Activated CD4-positive, alpha-beta T cell treated with anti-CD3 and anti-CD28 coated beads for 1 hour (primary cell): ENCODE results near the gene DIAPH2.

Experiments
- DNase-seq: peaks from one replicate; pipeline ENCODE4 v3.0.0-alpha.2; 2020

Gene DIAPH2

DNA sequence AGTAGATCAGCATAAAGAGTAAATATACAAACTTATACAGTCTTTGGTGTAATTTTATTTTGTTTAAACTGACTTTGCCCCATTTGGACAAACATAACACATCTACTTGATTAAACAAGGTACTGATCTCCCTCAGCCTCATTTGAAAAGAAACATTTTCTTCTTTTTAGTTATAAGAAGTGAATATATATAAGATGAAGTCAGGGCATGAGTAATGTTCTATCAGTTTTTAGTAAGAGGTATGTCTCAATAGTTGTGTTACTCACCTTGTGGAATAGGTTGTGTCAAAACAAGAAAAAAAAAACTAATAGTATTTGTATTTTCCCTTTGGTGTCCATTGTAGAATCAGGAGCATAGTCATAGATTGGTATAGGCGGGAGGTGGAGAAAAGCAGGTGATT lies 526.4 kb downstream of the DIAPH2 start:
- no peak for DNase-seq

DNA sequence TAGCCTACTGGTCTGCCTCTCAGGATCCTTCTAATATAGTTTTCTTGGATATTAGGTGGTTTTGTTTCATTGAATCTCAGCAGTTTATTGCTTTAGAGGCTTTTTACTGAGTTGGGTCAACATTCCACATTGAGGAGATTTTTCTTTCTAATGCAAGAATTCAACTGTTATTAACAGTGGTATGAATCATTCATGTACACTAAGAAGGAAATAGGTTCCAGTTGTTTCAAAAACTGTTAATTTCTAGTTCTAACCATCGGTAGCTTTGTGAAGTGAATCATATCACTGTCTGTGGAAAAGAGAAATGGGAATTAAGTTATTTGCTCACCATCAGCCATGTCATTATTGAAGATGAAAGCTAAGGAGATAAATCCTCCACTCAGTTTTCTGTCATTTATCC lies 530.5 kb downstream of the DIAPH2 start:
- no peak for DNase-seq

DNA sequence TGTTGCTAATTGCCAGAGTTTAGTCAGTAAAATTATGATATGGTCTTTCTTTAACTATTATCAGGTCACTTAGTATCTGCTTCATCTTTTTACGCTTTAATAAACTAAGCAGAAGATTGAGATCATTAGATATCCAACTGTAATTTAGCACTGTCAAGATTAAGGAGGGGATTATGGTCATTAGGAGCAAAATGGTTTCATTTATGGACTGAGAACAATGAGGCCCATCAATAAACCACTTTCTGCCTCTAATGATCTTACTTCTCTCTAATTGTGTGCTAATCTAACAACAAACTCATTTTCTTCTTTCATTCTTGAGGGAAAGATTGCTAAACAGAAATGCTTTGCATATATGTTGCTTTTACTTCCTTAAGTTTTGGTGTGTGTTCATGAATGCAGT lies 539.5 kb downstream of the DIAPH2 start:
- DNase-seq, result no peak

- no peak for DNase-seq
Measured at GRCh38 chrX:97229318-97229717, 544.7 kb downstream of the DIAPH2 start.

DNA sequence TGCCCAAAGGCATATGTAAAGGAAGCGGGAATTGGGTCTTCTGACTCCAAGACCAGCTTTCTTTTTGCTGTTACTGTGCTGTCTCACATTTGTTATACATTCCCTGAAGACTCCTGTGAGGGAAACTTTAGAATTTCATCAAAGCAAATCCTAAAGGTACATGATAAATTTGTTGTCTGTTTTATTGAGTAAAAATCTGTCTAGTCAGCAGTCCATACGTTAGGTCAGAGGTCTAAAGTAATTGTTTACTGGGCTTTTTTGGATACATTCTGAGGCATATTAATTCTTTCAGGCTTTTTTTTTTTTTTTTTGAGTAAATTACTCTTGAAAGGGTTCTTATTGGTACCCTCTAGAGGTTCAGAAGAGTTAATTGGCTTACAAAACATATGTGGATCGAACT lies 546.3 kb downstream of the DIAPH2 start:
- DNase-seq, result no peak

DNA sequence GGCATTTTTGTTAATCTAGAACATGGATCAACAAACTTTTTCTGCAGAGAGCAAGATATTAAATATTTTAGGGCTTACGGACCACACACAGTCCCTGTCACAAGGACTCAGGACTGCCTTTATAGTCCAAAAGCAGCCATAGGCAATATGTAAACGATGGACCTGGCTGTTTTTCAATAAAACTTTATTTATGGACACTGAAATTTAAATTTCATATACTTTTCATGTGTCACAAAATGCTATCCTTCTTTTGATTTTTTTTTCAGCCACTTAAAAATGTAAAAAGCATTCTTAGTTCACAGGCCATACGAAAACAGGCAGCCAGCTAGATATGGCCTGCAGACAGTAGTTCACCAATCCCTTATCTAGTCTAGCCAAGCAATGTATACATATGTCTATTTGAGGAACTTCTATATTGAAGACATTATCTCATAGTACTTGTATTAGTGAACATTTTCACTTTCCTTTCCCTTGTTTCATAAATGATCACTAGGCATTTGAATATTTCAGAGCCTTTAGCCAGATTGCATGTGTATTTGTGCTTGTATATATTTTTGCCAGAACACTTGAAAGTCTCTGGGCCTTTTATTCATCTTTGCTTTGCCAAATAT lies 549.9 kb downstream of the DIAPH2 start:
- DNase-seq, result no peak

GRCh38 chrX:97238632-97239031 lies 554.0 kb downstream of the DIAPH2 start:
- no peak for DNase-seq

GRCh38 chrX:97252111-97252510 lies 567.5 kb downstream of the DIAPH2 start:
- no peak for DNase-seq

DNA sequence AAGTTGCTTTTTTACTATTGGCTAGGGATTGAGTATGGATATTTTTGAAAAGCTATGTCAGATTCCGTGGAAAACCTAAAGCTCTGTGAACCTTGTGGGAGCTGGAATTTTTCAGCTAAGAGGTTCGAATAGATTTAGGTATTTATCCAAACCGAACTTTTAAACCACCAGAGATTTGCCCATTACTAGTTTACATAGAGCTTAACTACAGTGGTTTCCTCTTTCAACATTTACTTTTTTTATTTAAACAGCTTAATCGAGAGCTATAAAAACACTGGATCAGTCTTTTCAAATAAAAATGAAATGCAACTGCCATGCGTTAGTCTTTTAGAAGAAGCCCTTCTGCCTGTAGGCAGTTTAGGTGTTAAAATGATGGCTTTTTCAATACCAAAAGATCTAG lies 576.0 kb downstream of the DIAPH2 start:
- DNase-seq, result no peak

GRCh38 chrX:97266406-97267121 lies 581.9 kb downstream of the DIAPH2 start:
- DNase-seq, result no peak

- DNase-seq, result no peak
Measured at GRCh38 chrX:97267396-97268181, 582.9 kb downstream of the DIAPH2 start.

- no peak for DNase-seq
Measured at GRCh38 chrX:97268182-97268680, 583.6 kb downstream of the DIAPH2 start.

- DNase-seq, result no peak
Measured at GRCh38 chrX:97284531-97284930, 599.9 kb downstream of the DIAPH2 start.

DNA sequence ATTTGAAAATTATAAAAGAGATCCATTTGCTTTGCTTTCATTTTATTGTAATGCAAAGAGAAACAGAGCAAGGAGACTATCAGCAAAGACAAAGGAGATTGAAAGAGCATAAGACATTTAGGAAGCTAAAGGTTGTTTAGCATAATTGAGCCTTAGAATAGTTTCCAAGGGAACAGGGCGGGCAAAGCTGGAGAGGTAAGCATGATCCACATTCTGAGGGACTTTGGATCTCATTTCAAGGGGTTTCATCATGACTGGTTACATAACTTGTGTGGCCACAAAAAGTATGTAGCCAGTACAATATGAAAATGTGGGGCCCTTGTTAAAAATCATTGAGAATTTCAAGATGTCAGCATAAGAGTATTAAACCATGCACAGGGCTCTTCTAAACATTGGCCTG lies 605.6 kb downstream of the DIAPH2 start:
- DNase-seq, result no peak

GRCh38 chrX:97294041-97294440 lies 609.4 kb downstream of the DIAPH2 start:
- DNase-seq, result no peak

- DNase-seq, result no peak
Measured at GRCh38 chrX:97295954-97296353, 611.3 kb downstream of the DIAPH2 start.

DNA sequence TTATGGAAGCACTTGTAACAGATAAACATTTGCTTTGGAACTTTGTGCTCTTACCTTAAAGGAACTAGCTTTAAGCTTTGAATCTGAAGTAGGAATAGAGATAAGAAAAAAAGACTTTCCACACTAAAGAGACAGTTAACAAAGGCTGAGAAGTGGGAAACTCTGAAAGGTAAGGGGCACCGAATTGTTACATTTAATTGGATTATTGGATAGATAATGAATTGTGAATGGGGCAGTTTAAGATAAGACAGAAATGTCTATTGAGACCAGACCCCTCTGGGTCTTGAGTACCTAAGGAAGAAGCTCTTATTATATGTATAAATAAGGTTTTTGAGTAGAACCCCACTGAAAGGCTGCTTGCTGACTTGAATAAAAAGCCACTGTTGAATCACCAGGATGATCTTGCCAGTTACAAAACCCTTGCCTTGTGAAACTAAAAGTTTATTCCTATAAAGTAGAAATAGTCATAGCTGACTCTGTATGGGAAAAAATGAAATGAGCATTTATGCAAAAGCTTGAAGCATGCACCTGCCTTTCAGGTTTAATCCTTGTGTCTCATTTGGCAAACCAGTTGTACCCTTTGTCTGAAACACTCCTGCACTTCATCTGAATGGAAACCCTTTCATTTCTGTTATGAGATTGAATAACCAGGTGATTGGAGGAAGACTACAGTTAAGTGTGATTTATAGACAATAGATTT lies 622.3 kb downstream of the DIAPH2 start:
- DNase-seq, result no peak

DNA sequence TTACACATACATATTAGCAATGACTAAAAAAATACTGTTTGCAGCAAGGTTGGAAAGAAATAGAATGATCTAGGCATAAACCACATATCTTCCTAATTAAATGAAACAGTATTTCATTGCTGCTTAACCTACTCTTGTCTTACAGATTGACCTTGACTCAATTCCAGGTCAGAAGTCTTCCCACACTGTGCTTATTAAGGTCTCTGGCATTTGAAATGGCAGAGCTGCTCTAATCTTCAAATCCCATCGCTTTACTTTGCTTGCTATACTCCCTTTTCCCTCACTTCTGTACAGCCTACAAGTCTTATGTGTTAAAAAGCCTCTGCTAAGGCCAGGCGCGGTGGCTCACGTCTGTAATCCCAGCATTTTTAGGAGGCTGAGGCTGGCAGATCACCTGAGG lies 623.5 kb downstream of the DIAPH2 start:
- DNase-seq, result no peak

- no peak for DNase-seq
Measured at GRCh38 chrX:97309487-97310116, 625.0 kb downstream of the DIAPH2 start.

GRCh38 chrX:97310373-97310772 lies 625.7 kb downstream of the DIAPH2 start:
- no peak for DNase-seq

- no peak for DNase-seq
Measured at GRCh38 chrX:97311066-97311778, 626.6 kb downstream of the DIAPH2 start.

DNA sequence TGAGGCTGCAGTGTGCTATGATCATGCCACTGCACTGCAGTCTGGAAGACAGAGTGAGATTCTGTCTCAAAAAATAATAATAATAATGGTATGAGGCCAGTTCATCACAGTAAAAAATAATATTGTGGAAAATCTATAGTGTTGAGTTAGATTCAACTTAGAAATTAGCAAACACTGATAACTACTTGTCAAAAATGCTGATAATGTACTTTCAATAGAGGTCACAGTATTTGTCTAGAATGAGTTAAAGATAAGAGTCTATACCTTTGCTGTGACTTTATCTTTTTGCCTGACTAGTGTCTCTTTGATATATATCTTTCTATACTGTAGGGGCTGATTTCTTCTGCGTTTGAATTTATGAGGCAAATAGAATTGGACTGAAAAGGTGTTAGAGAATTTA lies 629.7 kb downstream of the DIAPH2 start:
- DNase-seq, result no peak
